NCI-H345 treated with DMSO at 0.1 percent for 48 hours (cell line): ENCODE results near the gene SPATA22.
"Not testable (repeated sequence)": the region's sequence is repeated elsewhere in the genome, so short reads cannot be mapped to it uniquely, and the experiment has no call there.

Experiments
- DNase-seq: peaks from one replicate; lab custom pipeline; 2025; ENCODE audit not compliant: unreplicated experiment; lab: John Stamatoyannopoulos, UW

Gene SPATA22, protein sequence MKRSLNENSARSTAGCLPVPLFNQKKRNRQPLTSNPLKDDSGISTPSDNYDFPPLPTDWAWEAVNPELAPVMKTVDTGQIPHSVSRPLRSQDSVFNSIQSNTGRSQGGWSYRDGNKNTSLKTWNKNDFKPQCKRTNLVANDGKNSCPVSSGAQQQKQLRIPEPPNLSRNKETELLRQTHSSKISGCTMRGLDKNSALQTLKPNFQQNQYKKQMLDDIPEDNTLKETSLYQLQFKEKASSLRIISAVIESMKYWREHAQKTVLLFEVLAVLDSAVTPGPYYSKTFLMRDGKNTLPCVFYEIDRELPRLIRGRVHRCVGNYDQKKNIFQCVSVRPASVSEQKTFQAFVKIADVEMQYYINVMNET

GRCh38 chr17:3471599-3471998, at the start of gene SPATA22:
Gene SPATA22, minus strand, starts transcription at chr17:3471819. Its CDS starts 2,494 bp downstream, at chr17:3469325.
- DNase-seq = no peak

GRCh38 chr17:3519472-3519871, 47.9 kb upstream of the SPATA22 start:
- not testable (repeated sequence) for DNase-seq

GRCh38 chr17:3514873-3515272, 43.3 kb upstream of the SPATA22 start:
- no peak for DNase-seq

GRCh38 chr17:3514167-3514566, 42.5 kb upstream of the SPATA22 start:
- not testable (repeated sequence) for DNase-seq

- DNase-seq = no peak
Observed at GRCh38 chr17:3513305-3514035, 41.9 kb upstream of the SPATA22 start.

GRCh38 chr17:3512505-3513171, 41.0 kb upstream of the SPATA22 start:
- no peak for DNase-seq

- DNase-seq = no peak
Observed at GRCh38 chr17:3511852-3512504, 40.4 kb upstream of the SPATA22 start.

- no peak for DNase-seq
Observed at GRCh38 chr17:3510090-3510489, 38.5 kb upstream of the SPATA22 start.

GRCh38 chr17:3507869-3508268, 36.2 kb upstream of the SPATA22 start:
- no peak for DNase-seq

GRCh38 chr17:3507071-3507470, 35.5 kb upstream of the SPATA22 start:
- no peak for DNase-seq

GRCh38 chr17:3506054-3506453, 34.4 kb upstream of the SPATA22 start:
- no peak for DNase-seq

GRCh38 chr17:3505008-3505407, 33.4 kb upstream of the SPATA22 start:
- no peak for DNase-seq

- DNase-seq = no peak
Observed at GRCh38 chr17:3503285-3503684, 31.7 kb upstream of the SPATA22 start.

GRCh38 chr17:3502466-3502865, 30.8 kb upstream of the SPATA22 start:
- no peak for DNase-seq

GRCh38 chr17:3501344-3501743, 29.7 kb upstream of the SPATA22 start:
- DNase-seq = no peak

- no peak for DNase-seq
Observed at GRCh38 chr17:3497101-3497500, 25.5 kb upstream of the SPATA22 start.

GRCh38 chr17:3485481-3486068, 14.0 kb upstream of the SPATA22 start:
- no peak for DNase-seq

DNA sequence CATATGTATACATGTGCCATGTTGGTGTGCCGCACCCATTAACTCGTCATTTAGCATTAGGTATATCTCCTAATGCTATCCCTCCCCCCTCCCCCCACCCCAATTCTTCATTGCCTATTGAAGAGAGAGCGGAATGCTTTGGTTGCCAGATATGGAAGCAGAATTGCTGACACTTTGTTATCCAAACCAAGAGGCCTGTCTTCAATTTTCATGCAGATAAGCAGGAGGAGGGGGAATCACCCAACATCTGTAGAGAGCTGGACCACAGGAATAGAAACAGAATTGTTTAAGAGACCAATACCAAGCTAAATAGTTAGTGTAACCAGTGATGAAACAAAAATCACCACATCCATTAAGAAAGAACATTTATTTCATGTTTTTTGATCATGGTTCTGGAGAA, 11.2 kb upstream of the SPATA22 start:
- DNase-seq = no peak

DNA sequence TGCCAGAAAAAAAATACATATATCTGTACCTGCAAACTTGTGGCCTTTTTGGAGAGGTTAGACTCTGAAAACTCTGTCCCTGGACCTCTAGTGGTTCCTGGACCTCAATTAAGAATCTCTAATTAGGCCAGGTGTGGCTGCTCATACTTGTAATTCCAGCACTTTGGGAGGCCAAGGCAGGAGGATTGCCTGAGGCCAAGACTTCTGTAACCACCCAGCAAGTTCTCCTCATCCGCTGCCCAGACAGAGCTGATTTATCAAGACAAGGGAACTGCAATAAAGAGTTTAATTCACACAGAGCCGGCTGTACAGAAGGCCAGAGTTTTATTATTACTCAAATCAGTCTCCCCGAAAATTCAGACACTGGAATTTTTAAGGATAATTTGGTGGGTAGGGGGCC, 8.4 kb upstream of the SPATA22 start:
- no peak for DNase-seq

GRCh38 chr17:3475812-3476610, 4.4 kb upstream of the SPATA22 start, which contains the start of gene ASPA:
Gene ASPA, plus strand, starts transcription at chr17:3475997. Its CDS starts 163 bp downstream, at chr17:3476160.
- DNase-seq = no peak
